ENCODE data around the gene ZDHHC13. TPM values are rescaled to one million over a fixed set of nuclear protein-coding genes. Genes with fewer than 3 reads are reported as not detected.

The ZDHHC13 gene
- total and polyA plus RNA-seq, 9 of the 15 experiments (the other 6 are each of a cell fraction or from before 2014, with no cell fraction given) = 4.7 to 18.6 (median 10.0) TPM

GRCh38 chr11:19084661-19085315, 32.2 kb upstream of the ZDHHC13 start:
- ChIA-PET CTCF (ENCODE audit: low intra/inter-chr PET ratio) (no interaction called here), POLR2A (no interaction called here)
- H3K9me3 ChIP-seq (replicated peaks; ENCODE audit: control insufficient read depth, insufficient read depth, low read depth, low read length) = no peaks in the 10 kb centered on the region
- no peak overlapping the region for H3K4me2 ChIP-seq (ENCODE audit: insufficient read depth, low read length)
- no peaks in the 10 kb centered on the region for H3K9me1 ChIP-seq (ENCODE audit: control insufficient read depth, insufficient read depth, low read length)
- no peaks in the 10 kb centered on the region for H4K20me1 ChIP-seq (replicated peaks; ENCODE audit: control insufficient read depth, insufficient read depth, low read length)
- no peaks in the 10 kb centered on the region for H3K79me2 ChIP-seq (ENCODE audit: control insufficient read depth, insufficient read depth, low read length)
- no peaks in the 10 kb centered on the region for H3K36me3 ChIP-seq (ENCODE audit: control insufficient read depth, insufficient read depth, low read length)
- DNase-seq (ENCODE audit: extremely low read depth in 1 of 4, low spot score in 3 of 4) = no peak
- no peak for FAIRE-seq
- 0% methylated on average over 5 of the region's 5 CpGs for WGBS (ENCODE audit: insufficient coverage, low coverage, missing lambda C conversion rate)
- no peak overlapping the region for H3K27ac ChIP-seq (ENCODE audit: extremely low read depth, low read depth, low read length)
- no peak overlapping the region for H2AFZ ChIP-seq (ENCODE audit: low read depth, low read length)
- TF ChIP-seq NFRKB (IDR thresholded peaks at IDR 0.05; ENCODE audit: low read depth) (no peak), CLOCK (CRISPR knock-in tag; IDR thresholded peaks at IDR 0.05; ENCODE audit: borderline replicate concordance) (no peak), ZKSCAN8 (CRISPR knock-in tag; IDR thresholded peaks at IDR 0.05) (no peak), ESRRA (IDR thresholded peaks at IDR 0.05; ENCODE audit: borderline replicate concordance, low read depth) (no peak), NCOA6 (IDR thresholded peaks at IDR 0.05) (no peak), TAF1 (IDR thresholded peaks at IDR 0.05; ENCODE audit: control insufficient read depth, extremely low read depth, insufficient read depth, low read length, severe bottlenecking) (no peak), ZNF444 (CRISPR knock-in tag; IDR thresholded peaks at IDR 0.05) (no peak)
- no peak overlapping the region for H3K9ac ChIP-seq (ENCODE audit: insufficient read depth in 1 of 2, low read depth in 2 of 2, low read length in 2 of 2)
- BruUV-seq (replicated peaks) = no TSS peak
- in situ Hi-C loops (cut with MboI) = no loop called here
- no peaks in the 10 kb centered on the region for H3K4me1 ChIP-seq (replicated peaks in 1 of 2; ENCODE audit: control insufficient read depth in 2 of 2, insufficient read depth in 2 of 2, low read length in 2 of 2)
- no peak overlapping the region for H3K4me3 ChIP-seq
- no peaks in the 10 kb centered on the region; a peak in 3 of 5 replicates for H3K27me3 ChIP-seq (ENCODE audit: control insufficient read depth in 2 of 2, insufficient read depth in 2 of 2, low read length in 2 of 2)
- intact Hi-C loops (cut with micrococcal nuclease) = no loop called here
- ATAC-seq = no peak

Data from K562 (cell line).